ENCODE results near the gene ZNF611.

GRCh38 chr19:52749780-52750179 lies 14.9 kb upstream of the ZNF611 start:
- TF ChIP-seq POLR2A (IDR thresholded peaks at IDR 0.05; ENCODE audit: low read depth, low read length) (no peak), POLR2AphosphoS5 (IDR thresholded peaks at IDR 0.05; ENCODE audit: low read depth, low read length) (no peak)

Measured in GM12892 (cell line).